ENCODE results near the gene ERN1.

DNA sequence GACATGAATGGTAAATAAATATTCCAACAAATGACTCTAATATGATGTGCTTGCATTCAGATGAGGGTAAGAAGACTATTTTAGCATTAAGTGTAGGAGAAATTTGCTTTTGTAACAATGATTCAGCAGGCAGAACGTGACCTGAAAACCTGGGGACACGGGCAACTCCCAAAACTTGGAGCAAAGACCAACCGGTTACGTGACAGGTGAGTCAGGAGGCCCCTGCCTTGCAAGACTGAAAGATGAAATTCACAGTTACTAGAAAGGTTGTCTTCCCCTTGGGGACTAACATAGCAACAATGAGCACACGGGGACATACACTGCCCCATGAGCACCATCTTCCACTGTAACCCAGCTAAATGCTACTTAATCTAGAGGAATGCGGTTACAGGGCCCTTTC lies 33.5 kb upstream of the ERN1 start:
- TF ChIP-seq CTCF (conservative IDR thresholded peaks at IDR 0.05): no peak
- no peak for TF ChIP-seq ZFX (IDR thresholded peaks at IDR 0.05)
